ENCODE data around the gene CERS2. TPM values are rescaled to one million over a fixed set of nuclear protein-coding genes. Genes with fewer than 3 reads are reported as not detected.
"Not testable (repeated sequence)": the region's sequence is repeated elsewhere in the genome, so short reads cannot be mapped to it uniquely, and the experiment has no call there.

CERS2 gene
- total RNA-seq, 1 donor from 2014 or later, result 261 TPM

DNA sequence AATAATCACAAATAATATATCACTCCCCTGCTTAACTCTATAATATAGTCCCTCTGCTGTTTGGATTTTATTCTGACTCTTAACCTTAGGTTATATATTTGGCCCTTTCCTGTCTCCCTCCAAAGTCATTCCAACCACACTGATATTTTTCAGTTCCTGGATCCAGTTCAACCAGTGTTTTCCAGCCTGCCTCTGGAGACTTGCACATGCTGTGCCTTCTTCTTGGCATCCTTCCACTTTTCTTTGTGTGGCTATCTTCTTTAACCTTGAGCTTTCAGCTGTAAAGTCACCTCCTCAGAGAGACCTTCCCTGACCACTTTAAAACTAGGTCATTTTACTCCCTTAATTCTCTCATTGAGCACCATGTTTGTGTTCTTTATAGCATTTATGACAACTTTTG is 19.4 kb downstream of the CERS2 start:
- Mint-ChIP-seq H3K36me3 (ENCODE audit: unreplicated experiment) (peaks cover 56% of the 10 kb centered on the region), H3K4me3 (ENCODE audit: unreplicated experiment) (no peak overlapping the region), H3K9me3 (ENCODE audit: unreplicated experiment) (no peaks in the 10 kb centered on the region), H3K27ac (ENCODE audit: unreplicated experiment) (no peak overlapping the region), H3K4me1 (ENCODE audit: unreplicated experiment) (no peaks in the 10 kb centered on the region), H3K27me3 (ENCODE audit: unreplicated experiment) (no peaks in the 10 kb centered on the region)
- no peak for TF ChIP-seq CTCF (IDR thresholded peaks at IDR 0.05)
- no peak for DNase-seq (ENCODE audit: extremely low spot score, unreplicated experiment)

GRCh38 chr1:150954708-150955107 is 19.9 kb downstream of the CERS2 start:
- Mint-ChIP-seq H3K36me3 (ENCODE audit: unreplicated experiment) (peaks cover 56% of the 10 kb centered on the region), H3K9me3 (ENCODE audit: unreplicated experiment) (no peaks in the 10 kb centered on the region), H3K27ac (ENCODE audit: unreplicated experiment) (no peak overlapping the region), H3K27me3 (ENCODE audit: unreplicated experiment) (no peaks in the 10 kb centered on the region), H3K4me1 (ENCODE audit: unreplicated experiment) (no peaks in the 10 kb centered on the region), H3K4me3 (ENCODE audit: unreplicated experiment) (no peak overlapping the region)
- DNase-seq (ENCODE audit: extremely low spot score, unreplicated experiment), result no peak
- no peak for TF ChIP-seq CTCF (IDR thresholded peaks at IDR 0.05)

DNA sequence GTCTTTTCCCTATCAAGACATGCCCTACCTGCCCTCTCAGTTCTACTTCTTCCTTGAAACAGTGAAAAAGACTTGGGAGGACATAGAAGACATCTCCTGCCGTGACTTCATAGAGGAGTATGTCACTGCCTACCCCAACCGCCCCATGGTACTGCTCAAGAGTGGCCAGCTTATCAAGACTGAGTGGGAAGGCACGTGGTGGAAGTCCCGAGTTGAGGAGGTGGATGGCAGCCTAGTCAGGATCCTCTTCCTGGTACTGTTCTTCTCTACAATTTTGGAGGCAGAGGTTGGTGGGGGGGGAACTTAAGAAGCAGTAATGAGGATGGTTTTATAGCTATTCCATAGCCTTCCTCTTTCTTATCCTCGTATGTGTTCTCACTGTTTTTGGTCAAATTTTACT is 29.8 kb downstream of the CERS2 start:
- no peaks in the 10 kb centered on the region for H3K27me3 Mint-ChIP-seq (ENCODE audit: unreplicated experiment)
- no peaks in the 10 kb centered on the region for H3K9me3 Mint-ChIP-seq (ENCODE audit: unreplicated experiment)
- peaks cover 52% of the 10 kb centered on the region for H3K36me3 Mint-ChIP-seq (ENCODE audit: unreplicated experiment)
- TF ChIP-seq CTCF (IDR thresholded peaks at IDR 0.05), result no peak
- no peak for DNase-seq (ENCODE audit: extremely low spot score, unreplicated experiment)
- no peak overlapping the region for H3K27ac Mint-ChIP-seq (ENCODE audit: unreplicated experiment)
- H3K4me3 Mint-ChIP-seq (ENCODE audit: unreplicated experiment), result no peak overlapping the region
- no peaks in the 10 kb centered on the region for H3K4me1 Mint-ChIP-seq (ENCODE audit: unreplicated experiment)

DNA sequence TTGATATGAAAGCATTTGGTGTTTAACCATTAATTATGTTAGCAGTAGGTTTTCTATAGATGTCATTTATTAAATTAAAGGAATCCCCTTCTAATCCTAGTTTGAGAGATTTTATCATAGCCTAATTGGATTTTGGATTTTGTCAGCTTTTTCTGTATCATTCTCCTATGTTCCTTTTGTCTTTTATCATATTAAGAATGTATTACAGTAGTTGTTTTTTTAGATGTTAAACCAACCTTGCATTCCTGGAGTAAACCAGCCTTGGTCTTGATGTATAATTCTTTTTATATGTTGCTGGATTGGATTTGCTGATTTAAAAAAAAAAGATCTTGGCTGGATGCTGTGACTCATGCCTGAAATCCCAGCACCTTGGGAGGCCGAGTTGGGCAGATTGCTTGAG is 42.9 kb downstream of the CERS2 start:
- Mint-ChIP-seq H3K9me3 (ENCODE audit: unreplicated experiment) (peaks cover 4% of the 10 kb centered on the region), H3K4me3 (ENCODE audit: unreplicated experiment) (no peak overlapping the region), H3K36me3 (ENCODE audit: unreplicated experiment) (peaks cover 51% of the 10 kb centered on the region), H3K27ac (ENCODE audit: unreplicated experiment) (no peak overlapping the region), H3K4me1 (ENCODE audit: unreplicated experiment) (peaks cover 10% of the 10 kb centered on the region), H3K27me3 (ENCODE audit: unreplicated experiment) (no peaks in the 10 kb centered on the region)
- TF ChIP-seq CTCF (IDR thresholded peaks at IDR 0.05), result no peak
- DNase-seq (ENCODE audit: extremely low spot score, unreplicated experiment), result no peak

GRCh38 chr1:150928775-150929174 is 45.9 kb downstream of the CERS2 start:
- H3K27me3 Mint-ChIP-seq (ENCODE audit: unreplicated experiment); H3K27ac Mint-ChIP-seq (ENCODE audit: unreplicated experiment); DNase-seq (ENCODE audit: extremely low spot score, unreplicated experiment); H3K4me3 Mint-ChIP-seq (ENCODE audit: unreplicated experiment); H3K9me3 Mint-ChIP-seq (ENCODE audit: unreplicated experiment): not testable (repeated sequence)
- Mint-ChIP-seq H3K36me3 (ENCODE audit: unreplicated experiment) (peaks cover 35% of the 10 kb centered on the region), H3K4me1 (ENCODE audit: unreplicated experiment) (peaks cover 18% of the 10 kb centered on the region)

DNA sequence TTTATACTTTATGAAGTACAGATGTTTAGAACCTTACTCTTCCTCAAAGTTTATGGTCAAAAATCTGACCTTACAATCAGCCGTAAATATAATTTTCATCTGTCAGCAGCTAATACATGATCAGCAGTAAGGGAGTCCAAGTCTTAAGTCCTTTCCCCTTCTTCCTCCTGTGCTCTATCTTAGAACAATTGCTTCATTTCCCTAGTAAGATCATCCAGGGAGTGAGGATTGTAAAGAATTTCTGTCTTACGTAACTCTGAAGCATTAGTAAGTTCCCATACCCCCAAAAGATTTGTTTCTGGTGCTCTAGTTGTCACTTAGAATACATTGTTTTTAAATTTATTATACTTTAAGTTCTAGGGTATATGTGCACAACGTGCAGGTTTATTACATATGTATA is 46.3 kb downstream of the CERS2 start:
- peaks cover 4% of the 10 kb centered on the region for H3K9me3 Mint-ChIP-seq (ENCODE audit: unreplicated experiment)
- no peak for DNase-seq (ENCODE audit: extremely low spot score, unreplicated experiment)
- H3K4me3 Mint-ChIP-seq (ENCODE audit: unreplicated experiment), result no peak overlapping the region
- TF ChIP-seq CTCF (IDR thresholded peaks at IDR 0.05), result no peak
- peaks cover 35% of the 10 kb centered on the region for H3K36me3 Mint-ChIP-seq (ENCODE audit: unreplicated experiment)
- no peak overlapping the region for H3K27ac Mint-ChIP-seq (ENCODE audit: unreplicated experiment)
- H3K27me3 Mint-ChIP-seq (ENCODE audit: unreplicated experiment), result no peaks in the 10 kb centered on the region
- peaks cover 18% of the 10 kb centered on the region for H3K4me1 Mint-ChIP-seq (ENCODE audit: unreplicated experiment)

All from osteocyte (in vitro differentiated cells).